Retinal pigment epithelial cell (primary cell): ENCODE results near the gene HPCA.

Experiments used
- DNase-seq: peaks from one replicate; pipeline ENCODE4 v3.0.0-alpha.2; 2010; ENCODE audit warnings: low read depth
- H3K4me3 ChIP-seq: 2 replicates; pipeline ENCODE4 v1.5.1; 2011; ENCODE audit warnings: mild to moderate bottlenecking, low read length, control low read depth, moderate library complexity
- CTCF ChIP-seq: conservative IDR thresholded peaks from 2 replicates; pipeline ENCODE4 v1.5.1; 2011; ENCODE audit warnings: low read depth, low read length, control low read depth, inconsistent platforms

Gene HPCA

GRCh38 chr1:32884726-32885125 is 1.6 kb upstream of the HPCA start:
- TF ChIP-seq CTCF = no peak

GRCh38 chr1:32885676-32886003 is 651 bp upstream of the HPCA start:
- H3K4me3 ChIP-seq = no peak overlapping the region
- TF ChIP-seq CTCF = no peak
- no peak for DNase-seq

More at GRCh38 chr1:32884726-32885125, 1.6 kb upstream of the HPCA start:
- H3K4me3 ChIP-seq = no peak overlapping the region
- no peak for DNase-seq

GRCh38 chr1:32886828-32887414 is 630 bp downstream of the HPCA start:
- no peak overlapping the region for H3K4me3 ChIP-seq
- DNase-seq = no peak
- TF ChIP-seq CTCF = no peak

GRCh38 chr1:32887623-32888022 is 1.3 kb downstream of the HPCA start:
- DNase-seq = no peak
- no peak for TF ChIP-seq CTCF
- no peak overlapping the region for H3K4me3 ChIP-seq

GRCh38 chr1:32888134-32888533 is 1.8 kb downstream of the HPCA start:
- no peak overlapping the region for H3K4me3 ChIP-seq
- TF ChIP-seq CTCF = no peak
- DNase-seq = no peak

GRCh38 chr1:32888677-32889420 is 2.6 kb downstream of the HPCA start:
- no peak overlapping the region for H3K4me3 ChIP-seq
- TF ChIP-seq CTCF = no peak
- no peak for DNase-seq

GRCh38 chr1:32889731-32890278 is 3.5 kb downstream of the HPCA start:
- no peak overlapping the region for H3K4me3 ChIP-seq
- DNase-seq = no peak
- TF ChIP-seq CTCF = no peak
